A549 treated with Mapracorat at 1 μM for 4 hours (cell line): ENCODE results near the gene NRARP. TPM values are rescaled to one million over a fixed set of nuclear protein-coding genes. Genes with fewer than 3 reads are reported as not detected.

Experiments used
- total RNA-seq: library from RNA; stranded (reverse); fragments of 200-300 nt; extraction: Qiagen RNA extraction; gene quantifications from 5 replicates; pipeline ENCODE4 v1.2.3, GENCODE V29; 2022

Gene NRARP, protein sequence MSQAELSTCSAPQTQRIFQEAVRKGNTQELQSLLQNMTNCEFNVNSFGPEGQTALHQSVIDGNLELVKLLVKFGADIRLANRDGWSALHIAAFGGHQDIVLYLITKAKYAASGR
- total RNA-seq: 2.4 to 5.6 TPM (median 4.3 TPM) in 5 replicates

DNA sequence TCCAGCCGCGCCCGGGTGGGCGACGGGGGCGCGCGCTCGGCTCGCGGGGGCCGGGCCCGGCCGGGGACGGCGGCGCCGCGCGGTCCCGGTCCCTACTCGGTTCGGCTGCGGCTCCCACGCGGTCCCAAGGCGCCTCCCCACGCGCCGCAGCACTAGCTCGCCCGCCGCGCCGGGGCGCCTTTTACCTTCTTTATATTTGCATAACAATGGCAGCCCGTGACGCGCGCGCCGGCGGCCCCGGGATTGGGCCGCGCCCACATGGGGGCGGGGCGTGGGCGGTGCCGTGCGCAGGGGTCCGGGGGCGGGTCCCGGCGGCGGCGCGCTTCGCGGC, at the start of gene NRARP:
Gene NRARP (minus strand): TSS at position 154 of the 331 bp plus-strand sequence. CDS start 343 bp downstream, outside the sequence.

DNA sequence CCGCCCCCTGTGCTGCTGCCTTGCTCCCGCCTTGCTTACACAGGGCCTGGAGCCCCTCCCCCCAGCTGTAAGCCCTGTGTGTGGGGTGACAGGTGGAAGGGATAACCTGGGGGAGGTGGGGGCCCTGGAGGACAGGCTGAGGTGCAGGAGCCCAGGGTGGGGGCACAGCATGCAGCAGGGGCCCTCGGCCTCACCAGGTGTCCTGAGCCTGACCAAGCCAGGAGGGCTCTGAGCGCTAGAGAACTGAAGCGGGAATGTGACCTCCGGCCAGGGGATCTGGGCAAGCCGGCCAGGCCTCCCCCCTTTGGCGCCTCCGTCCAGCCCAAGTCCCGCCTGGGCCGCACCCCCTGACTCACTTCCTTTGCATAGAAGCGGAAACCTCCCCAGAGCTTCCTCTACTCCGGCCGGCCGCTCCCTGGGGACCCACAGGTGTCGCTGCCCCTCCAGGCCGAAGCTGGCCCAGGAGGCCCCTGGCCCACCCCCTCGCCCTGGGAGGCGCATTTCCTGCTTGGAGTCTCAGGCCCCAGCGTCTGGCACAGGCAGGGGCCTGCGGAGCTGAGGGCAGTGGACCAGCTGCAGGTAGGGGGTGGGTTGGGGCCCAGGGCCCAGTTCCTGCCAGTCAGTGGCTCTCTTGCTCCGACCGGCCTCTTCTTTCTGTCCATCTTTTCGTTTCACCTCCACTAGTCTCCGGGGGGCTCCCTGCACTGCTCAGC, 24.6 kb downstream of the NRARP start, which contains the start of gene TOR4A:
Gene TOR4A (plus strand): TSS at position 398 of the 713 bp plus-strand sequence. CDS start 964 bp downstream, outside the sequence.

DNA sequence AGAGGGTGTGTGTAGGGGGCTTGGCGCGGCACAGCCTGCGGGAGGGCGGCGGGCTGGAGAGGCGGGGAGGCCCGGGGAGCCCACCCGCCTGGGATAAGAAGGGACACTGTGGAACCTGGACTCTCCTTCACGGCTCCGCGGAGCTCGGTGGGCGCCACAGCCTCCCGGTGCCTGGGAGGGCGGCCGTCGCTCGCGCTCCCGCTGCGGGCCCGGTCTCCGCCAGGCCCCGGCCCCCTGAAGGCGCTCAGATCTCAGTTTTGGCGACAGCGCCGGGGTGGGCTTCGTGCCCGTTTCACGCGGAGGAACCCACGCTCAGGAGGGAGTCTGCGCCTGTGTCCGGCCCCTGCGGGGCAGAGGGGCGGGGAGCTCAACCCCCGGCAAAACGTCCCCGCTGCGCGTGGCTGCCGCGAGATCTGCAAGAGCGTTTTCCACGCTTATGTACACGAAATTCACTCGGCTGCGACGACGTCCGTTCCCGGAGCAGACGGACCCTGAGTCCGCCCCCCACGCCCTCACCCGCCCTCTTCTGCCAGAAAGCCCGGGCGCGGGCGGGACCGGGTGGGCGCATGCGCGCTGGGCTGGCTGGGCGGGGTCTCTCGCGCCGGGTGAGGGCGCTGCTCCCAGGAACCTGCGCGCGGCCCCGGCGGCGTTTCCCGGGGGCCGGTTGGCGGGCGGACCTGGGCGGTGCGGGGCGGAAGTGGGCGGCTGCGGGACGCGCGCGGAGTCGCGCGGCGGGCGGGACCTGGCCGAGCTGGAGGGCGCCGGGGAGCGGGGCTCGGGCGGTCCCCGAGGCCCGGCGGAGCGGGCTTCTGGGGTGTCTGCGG, 47.2 kb downstream of the NRARP start, which contains the start of gene NELFB:
Gene NELFB (plus strand): TSS at position 704 of the 824 bp plus-strand sequence.

DNA sequence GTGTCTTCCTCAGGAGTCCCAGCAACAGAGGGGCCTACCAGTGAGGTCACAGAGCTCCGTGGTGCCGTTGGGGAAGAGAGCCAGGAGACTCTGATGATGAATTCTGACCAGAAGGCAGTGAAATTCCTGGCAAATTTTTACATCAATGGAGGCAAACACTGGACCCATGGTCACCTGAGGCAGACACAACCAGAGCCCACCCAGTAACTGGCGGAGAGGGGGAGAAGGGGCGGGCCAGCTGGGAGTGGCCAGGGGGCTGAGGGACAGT, 50.9 kb downstream of the NRARP start, which contains the start of gene STPG3:
Gene STPG3 (plus strand): TSS at position 93 of the 268 bp plus-strand sequence. CDS start 1 bp downstream, at position 94.

Other genes starting within 250 kb of the NRARP start
- 2.2 to 2.9 TPM (median 2.4 TPM) in 5 replicates for gene ENTPD2, start 248.2 kb downstream of the NRARP start, total RNA-seq
- gene SAPCD2, start 231.7 kb downstream of the NRARP start, total RNA-seq: 13.5 to 26.0 TPM (median 23.9 TPM) in 5 replicates
- gene UAP1L1, start 224.8 kb downstream of the NRARP start, total RNA-seq: 9.3 to 16.6 TPM (median 12.2 TPM) in 5 replicates
- gene MAN1B1, start 215.3 kb downstream of the NRARP start, total RNA-seq: 40.2 to 53.2 TPM (median 51.7 TPM) in 5 replicates
- gene DPP7, start 187.5 kb downstream of the NRARP start, total RNA-seq: 66.6 to 132 TPM (median 125 TPM) in 5 replicates
- 0.20 to 0.71 TPM (median 0.53 TPM) in 5 replicates for gene GRIN1, start 163.1 kb downstream of the NRARP start, total RNA-seq
- 0.59 to 2.0 TPM (median 1.8 TPM) in 5 replicates for gene LRRC26, start 132.2 kb downstream of the NRARP start, total RNA-seq
- not detected in 5 replicates for gene TMEM210, start 130.2 kb downstream of the NRARP start, total RNA-seq
- gene ANAPC2, start 113.7 kb downstream of the NRARP start, total RNA-seq: 23.4 to 36.8 TPM (median 34.5 TPM) in 5 replicates
- 103 to 151 TPM (median 139 TPM) in 5 replicates for gene SSNA1, start 113.6 kb downstream of the NRARP start, total RNA-seq
- gene TPRN, start 101.5 kb downstream of the NRARP start, total RNA-seq: 6.0 to 10.8 TPM (median 10.2 TPM) in 5 replicates
- 33.8 to 47.5 TPM (median 45.4 TPM) in 5 replicates for gene TMEM203, start 96.6 kb downstream of the NRARP start, total RNA-seq
- gene NDOR1, start 96.6 kb downstream of the NRARP start, total RNA-seq: 9.8 to 19.3 TPM (median 16.4 TPM) in 5 replicates
- 1.1 to 2.1 TPM (median 1.8 TPM) in 5 replicates for gene RNF208, start 80.0 kb downstream of the NRARP start, total RNA-seq
- gene CYSRT1, start 77.1 kb downstream of the NRARP start, total RNA-seq: 2.5 to 5.4 TPM (median 4.8 TPM) in 5 replicates
- gene RNF224, start 74.8 kb downstream of the NRARP start, total RNA-seq: 0.07 to 0.44 TPM (median 0.31 TPM) in 5 replicates
- 0.08 to 0.28 TPM (median 0.09 TPM) in 3 of 5 replicates, not detected in the others for gene SLC34A3, start 71.4 kb downstream of the NRARP start, total RNA-seq
- gene TUBB4B, start 61.0 kb downstream of the NRARP start, total RNA-seq: 637 to 832 TPM (median 729 TPM) in 5 replicates
- not detected in 5 replicates for gene STPG3, start 51.0 kb downstream of the NRARP start, total RNA-seq
- 43.1 to 58.5 TPM (median 55.8 TPM) in 5 replicates for gene NELFB, start 46.9 kb downstream of the NRARP start, total RNA-seq
- gene TOR4A, start 24.5 kb downstream of the NRARP start, total RNA-seq: 17.1 to 29.0 TPM (median 26.7 TPM) in 5 replicates
- 4.0 to 6.6 TPM (median 6.0 TPM) in 5 replicates for gene EXD3, start 120.9 kb upstream of the NRARP start, total RNA-seq
- gene NOXA1, start 121.1 kb upstream of the NRARP start, total RNA-seq: 0.77 to 2.0 TPM (median 1.7 TPM) in 5 replicates
- gene ENTPD8, start 139.1 kb upstream of the NRARP start, total RNA-seq: 0.10 to 0.30 TPM (median 0.27 TPM) in 5 replicates
- gene NSMF, start 157.1 kb upstream of the NRARP start, total RNA-seq: 31.5 to 48.0 TPM (median 42.1 TPM) in 5 replicates
- 0.59 to 0.87 TPM (median 0.86 TPM) in 5 replicates for gene PNPLA7, start 248.1 kb upstream of the NRARP start, total RNA-seq
- 47.6 to 99.9 TPM (median 91.4 TPM) in 5 replicates for gene MRPL41, start 249.6 kb upstream of the NRARP start, total RNA-seq